ENCODE measurements around the gene LTK. TPM values are rescaled to one million over a fixed set of nuclear protein-coding genes. Genes with fewer than 3 reads are reported as not detected.

Gene LTK
- total and polyA plus RNA-seq, 2 experiments from 2014 or later, result 0.14 TPM; not detected in 1

DNA sequence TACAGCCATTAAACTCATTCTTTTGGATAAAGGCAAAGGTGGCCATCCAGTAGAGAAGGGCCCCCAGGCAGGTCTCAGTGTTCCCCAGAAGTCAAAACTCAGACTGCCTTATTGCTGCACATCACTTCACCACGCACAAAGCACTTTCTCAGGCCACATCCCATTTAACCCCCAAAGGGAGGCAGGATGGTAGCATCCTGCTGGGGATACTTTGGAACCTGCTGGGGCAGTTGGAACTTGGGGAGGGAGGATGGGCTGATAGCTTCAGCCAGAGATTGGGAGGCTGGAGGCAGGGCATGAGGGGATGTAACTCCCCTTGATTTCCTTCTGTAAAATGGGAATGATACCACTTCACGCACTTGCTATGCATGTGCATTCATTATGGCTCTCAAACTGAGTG is 15.0 kb downstream of the LTK start:
- peaks cover 20% of the 10 kb centered on the region for H3K4me1 Mint-ChIP-seq
- Histone ChIP-seq H3K79me2 (replicated peaks; ENCODE audit: insufficient read depth) (no peaks in the 10 kb centered on the region), H3K27ac (ENCODE audit: low read depth) (no peak overlapping the region), H4K20me1 (replicated peaks; ENCODE audit: insufficient read depth) (peaks cover 12% of the 10 kb centered on the region), H3K27me3 (ENCODE audit: insufficient read depth) (peaks cover 98% of the 10 kb centered on the region), H3F3A (replicated peaks; ENCODE audit: low read depth) (peaks cover 20% of the 10 kb centered on the region; the same call in 1 of the 2 replicates), H3K36me3 (ENCODE audit: insufficient read depth) (no peaks in the 10 kb centered on the region), H2AFZ (no peak overlapping the region), H3K4me3 (no peak overlapping the region), H3K9me2 (ENCODE audit: insufficient read depth) (no peaks in the 10 kb centered on the region), H3K4me2 (no peak overlapping the region), H3K4me1 (ENCODE audit: insufficient read depth) (peaks cover 21% of the 10 kb centered on the region)
- H3K27ac Mint-ChIP-seq, result no peak overlapping the region
- ATAC-seq (no peak), DNase-seq (ENCODE audit: low spot score) (no peak)
- H3K27me3 Mint-ChIP-seq (ENCODE audit: insufficient read depth, low read depth, poor library complexity), result peaks cover 95% of the 10 kb centered on the region
- H3K36me3 Mint-ChIP-seq (ENCODE audit: low read depth), result no peaks in the 10 kb centered on the region
- no peak overlapping the region for H3K4me3 Mint-ChIP-seq
- no peaks in the 10 kb centered on the region; the same call in 2 of the 3 replicates for H3K9me3 Mint-ChIP-seq
- peak; percentile 9 for TF ChIP-seq EZH2 (IDR thresholded peaks at IDR 0.05; ENCODE audit: low read depth, unreplicated experiment)
- TF ChIP-seq, protein P1, sequence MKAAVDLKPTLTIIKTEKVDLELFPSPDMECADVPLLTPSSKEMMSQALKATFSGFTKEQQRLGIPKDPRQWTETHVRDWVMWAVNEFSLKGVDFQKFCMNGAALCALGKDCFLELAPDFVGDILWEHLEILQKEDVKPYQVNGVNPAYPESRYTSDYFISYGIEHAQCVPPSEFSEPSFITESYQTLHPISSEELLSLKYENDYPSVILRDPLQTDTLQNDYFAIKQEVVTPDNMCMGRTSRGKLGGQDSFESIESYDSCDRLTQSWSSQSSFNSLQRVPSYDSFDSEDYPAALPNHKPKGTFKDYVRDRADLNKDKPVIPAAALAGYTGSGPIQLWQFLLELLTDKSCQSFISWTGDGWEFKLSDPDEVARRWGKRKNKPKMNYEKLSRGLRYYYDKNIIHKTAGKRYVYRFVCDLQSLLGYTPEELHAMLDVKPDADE (IDR thresholded peaks at IDR 0.05), result no peak

DNA sequence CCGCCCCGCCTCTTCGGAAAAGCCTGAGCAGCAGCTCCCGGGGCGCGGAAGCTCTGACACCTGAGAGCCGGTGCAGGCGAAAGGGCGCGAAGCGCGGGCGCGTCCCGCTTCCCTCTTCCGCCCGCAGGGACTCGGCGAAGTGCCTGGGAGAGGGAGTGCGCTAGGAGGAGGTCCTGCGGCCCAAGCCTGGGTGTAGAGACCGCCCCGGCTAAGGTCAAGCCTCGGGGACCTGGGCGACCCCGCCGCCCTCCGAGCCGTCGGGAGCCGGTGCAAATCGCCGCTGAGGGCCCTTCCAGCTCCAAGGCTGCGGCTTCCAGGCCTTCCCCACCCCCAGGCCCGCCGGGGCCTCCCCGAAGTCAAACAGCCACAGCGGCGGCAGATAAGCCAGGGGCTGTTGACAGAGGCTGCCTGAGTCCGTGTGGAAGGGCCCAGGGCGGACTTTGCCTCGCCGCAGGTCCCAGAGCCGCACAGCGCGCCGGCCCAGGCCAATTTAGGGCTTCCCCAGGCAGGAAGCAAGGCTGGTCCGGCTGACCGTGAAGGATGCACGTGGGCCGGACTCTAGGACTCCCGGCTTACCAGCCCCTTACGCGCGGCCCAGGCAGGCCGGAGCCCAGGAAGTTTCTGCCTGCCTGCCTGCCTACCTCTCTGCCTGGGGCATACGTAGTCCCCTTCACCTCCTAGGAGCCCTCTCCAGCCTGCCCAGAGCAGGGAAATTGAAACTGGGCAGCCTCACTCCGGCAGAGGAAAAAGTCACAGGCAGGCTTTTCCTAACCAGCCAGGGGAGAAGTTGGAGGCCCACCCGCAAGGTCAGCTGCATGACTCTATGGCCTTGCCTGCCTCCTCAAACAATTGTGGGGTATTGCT is 17.7 kb downstream of the LTK start:
- Histone ChIP-seq H3K4me3 (peak overlapping the region; percentile 64), H4K20me1 (replicated peaks; ENCODE audit: insufficient read depth) (peaks cover 11% of the 10 kb centered on the region), H3K27me3 (ENCODE audit: insufficient read depth) (peaks cover 98% of the 10 kb centered on the region), H3K79me2 (replicated peaks; ENCODE audit: insufficient read depth) (no peaks in the 10 kb centered on the region), H3F3A (replicated peaks; ENCODE audit: low read depth) (peaks cover 20% of the 10 kb centered on the region), H2AFZ (peak overlapping the region; percentile 96), H3K4me2 (peak overlapping the region; percentile 96), H3K4me1 (ENCODE audit: insufficient read depth) (peaks cover 17% of the 10 kb centered on the region), H3K27ac (ENCODE audit: low read depth) (no peak overlapping the region), H3K9me2 (ENCODE audit: insufficient read depth) (no peaks in the 10 kb centered on the region), H3K36me3 (ENCODE audit: insufficient read depth) (no peaks in the 10 kb centered on the region)
- Mint-ChIP-seq H3K4me3 (peak overlapping the region; percentile 59), H3K36me3 (ENCODE audit: low read depth) (peaks cover 3% of the 10 kb centered on the region; the same call in 1 of the 3 replicates), H3K27ac (no peak overlapping the region), H3K4me1 (peaks cover 20% of the 10 kb centered on the region), H3K9me3 (no peaks in the 10 kb centered on the region; the same call in 2 of the 3 replicates), H3K27me3 (ENCODE audit: insufficient read depth, low read depth, poor library complexity) (peaks cover 92% of the 10 kb centered on the region)
- ATAC-seq, result peak; percentile 56
- TF ChIP-seq EZH2 (IDR thresholded peaks at IDR 0.05; ENCODE audit: low read depth, unreplicated experiment) (peak; percentile 73), CREB1 (CRISPR knock-in tag; IDR thresholded peaks at IDR 0.05; ENCODE audit: low read depth) (no peak), EZH2phosphoT487 (IDR thresholded peaks at IDR 0.05; ENCODE audit: unreplicated experiment) (peak; percentile 76)
- peak; percentile 82 for DNase-seq (ENCODE audit: low spot score)

DNA sequence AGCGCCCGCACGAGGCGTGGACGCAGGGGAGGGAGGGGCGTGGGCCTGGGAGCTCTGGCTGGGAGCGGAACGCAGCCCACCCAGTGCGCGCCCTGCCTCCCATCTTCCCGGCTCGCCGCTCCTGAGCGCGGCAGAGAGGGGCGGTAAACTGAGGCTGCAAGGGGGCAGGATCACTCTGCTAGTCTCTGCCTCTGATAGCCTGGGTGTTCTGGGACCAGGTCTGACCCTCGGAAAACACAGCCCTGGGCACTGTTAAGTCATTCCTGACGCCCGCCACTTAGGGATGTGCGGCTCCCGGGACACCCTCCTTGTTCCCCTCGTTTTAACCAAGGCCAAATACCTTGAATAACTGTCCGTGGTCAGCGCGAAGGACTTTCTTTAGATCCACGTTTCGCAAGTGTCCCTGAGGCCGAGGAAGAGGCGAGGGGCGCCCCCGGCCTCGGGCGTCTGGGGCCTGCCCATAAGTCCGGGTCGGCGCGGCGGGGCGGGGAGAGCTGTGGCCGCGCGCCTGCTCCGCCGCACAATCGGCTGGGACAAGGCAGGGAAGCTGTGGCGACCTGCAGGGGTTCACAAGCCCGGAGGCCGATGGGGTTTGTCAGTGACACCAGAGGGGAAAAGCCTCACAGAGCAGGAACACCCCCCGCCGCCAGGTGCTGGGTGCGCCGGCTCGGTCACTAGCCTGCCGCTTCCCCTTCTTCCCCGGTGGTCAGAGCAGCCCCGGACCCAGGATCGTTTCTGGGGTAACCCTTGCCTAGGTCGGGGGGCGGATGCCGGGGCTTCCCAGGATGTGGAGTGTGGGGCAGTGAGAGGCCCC is 18.5 kb downstream of the LTK start:
- peak; percentile 18 for ATAC-seq
- H3K27me3 Mint-ChIP-seq (ENCODE audit: insufficient read depth, low read depth, poor library complexity), result peaks cover 86% of the 10 kb centered on the region
- Histone ChIP-seq H3K79me2 (replicated peaks; ENCODE audit: insufficient read depth) (no peaks in the 10 kb centered on the region), H3K27ac (ENCODE audit: low read depth) (no peak overlapping the region), H3K4me2 (peak overlapping the region; percentile 96), H3K4me3 (peak overlapping the region; percentile 64), H3K36me3 (ENCODE audit: insufficient read depth) (no peaks in the 10 kb centered on the region), H3K9me2 (ENCODE audit: insufficient read depth) (no peaks in the 10 kb centered on the region), H3F3A (replicated peaks; ENCODE audit: low read depth) (peaks cover 17% of the 10 kb centered on the region), H4K20me1 (replicated peaks; ENCODE audit: insufficient read depth) (peaks cover 2% of the 10 kb centered on the region), H2AFZ (peak overlapping the region; percentile 96), H3K27me3 (ENCODE audit: insufficient read depth) (peaks cover 98% of the 10 kb centered on the region), H3K4me1 (ENCODE audit: insufficient read depth) (peaks cover 16% of the 10 kb centered on the region)
- H3K4me1 Mint-ChIP-seq, result peaks cover 18% of the 10 kb centered on the region
- no peaks in the 10 kb centered on the region; the same call in 2 of the 3 replicates for H3K9me3 Mint-ChIP-seq
- TF ChIP-seq EZH2 (IDR thresholded peaks at IDR 0.05; ENCODE audit: low read depth, unreplicated experiment) (peak; percentile 92), STAT1 (IDR thresholded peaks at IDR 0.05; ENCODE audit: unreplicated experiment) (no peak), EZH2phosphoT487 (IDR thresholded peaks at IDR 0.05; ENCODE audit: unreplicated experiment) (peak; percentile 65)
- H3K27ac Mint-ChIP-seq, result no peak overlapping the region
- H3K36me3 Mint-ChIP-seq (ENCODE audit: low read depth), result peaks cover 3% of the 10 kb centered on the region; the same call in 1 of the 3 replicates
- DNase-seq (ENCODE audit: low spot score), result peak; percentile 74
- H3K4me3 Mint-ChIP-seq, result peak overlapping the region; percentile 59
